HG02610 (cell line): ENCODE data around the gene GALNT10.
A peak's percentile ranks its signal among the peaks of the same experiment; 100 is the strongest.

Experiments
- ATAC-seq: cut with Tn5 transposase; IDR thresholded peaks from one replicate; pipeline ENCODE4 v1.9.1; 2021; ENCODE audit warnings: mild to moderate bottlenecking, moderate library complexity; ENCODE audit not compliant: unreplicated experiment

GALNT10 gene

GRCh38 chr5:154464438-154464837 lies 273.9 kb downstream of the GALNT10 start:
- no peak for ATAC-seq

- ATAC-seq = no peak
Measured at GRCh38 chr5:154465169-154465568, 274.6 kb downstream of the GALNT10 start.

- no peak for ATAC-seq
Measured at GRCh38 chr5:154466147-154466546, 275.6 kb downstream of the GALNT10 start.

- no peak for ATAC-seq
Measured at GRCh38 chr5:154466671-154467070, 276.1 kb downstream of the GALNT10 start.

- ATAC-seq = peak; percentile 94
Measured at GRCh38 chr5:154467655-154468354, 277.3 kb downstream of the GALNT10 start.

- no peak for ATAC-seq
Measured at GRCh38 chr5:154470137-154470536, 279.6 kb downstream of the GALNT10 start.
